Colon (tissue), 2 donors: Measurements from ENCODE around the gene MPV17L.
"Not testable (repeated sequence)": the region's sequence is repeated elsewhere in the genome, so short reads cannot be mapped to it uniquely, and the experiment has no call there.

Source experiments
- FAIRE-seq: peaks from 2 replicates; lab custom pipeline; 2012; peaks lifted over from hg19 to GRCh38; lab: Jason Lieb, UNC
- donor health status: control.
- donor health status: control.

Gene MPV17L

DNA sequence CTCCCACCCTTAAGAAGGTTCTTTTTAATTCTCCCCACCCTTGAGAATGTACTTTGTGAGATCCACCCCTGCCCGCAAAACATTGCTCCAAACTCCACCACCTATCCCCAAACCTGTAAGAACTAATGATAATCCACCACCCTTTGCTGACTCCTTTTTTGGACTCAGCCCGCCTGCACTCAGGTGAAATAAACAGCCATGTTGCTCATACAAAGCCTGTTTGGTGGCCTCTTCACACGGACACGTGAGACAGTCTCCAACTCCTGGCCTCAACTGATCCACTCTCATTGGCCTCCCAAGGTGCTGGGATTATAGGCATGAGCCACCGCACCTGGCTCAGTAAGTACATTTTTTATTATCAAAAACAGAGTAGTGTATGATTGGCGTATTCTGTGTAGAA, 13.9 kb downstream of the MPV17L start:
- not testable (repeated sequence) for FAIRE-seq

DNA sequence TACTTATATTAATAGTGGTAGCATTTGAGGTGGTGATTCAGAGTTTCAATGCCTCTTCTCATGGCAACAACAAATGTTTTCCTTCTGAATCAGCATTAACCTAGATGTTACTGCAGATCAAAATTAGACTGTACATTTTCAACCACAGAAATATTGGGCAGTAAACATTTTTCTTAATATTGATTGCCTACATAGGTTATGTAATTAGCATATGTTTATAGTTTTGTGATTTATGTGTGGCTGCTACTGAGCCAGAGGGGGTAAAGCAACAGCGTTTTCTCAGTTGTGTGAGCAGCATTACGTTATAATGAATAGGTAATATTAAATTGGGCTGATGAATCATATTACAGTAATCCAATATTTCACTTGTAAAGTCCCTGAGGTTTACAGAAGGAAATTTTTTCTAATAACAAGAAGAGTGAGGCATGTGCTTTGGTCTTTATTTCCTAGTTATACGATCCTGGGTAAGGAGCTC, 20.0 kb downstream of the MPV17L start:
- FAIRE-seq, result no peak

DNA sequence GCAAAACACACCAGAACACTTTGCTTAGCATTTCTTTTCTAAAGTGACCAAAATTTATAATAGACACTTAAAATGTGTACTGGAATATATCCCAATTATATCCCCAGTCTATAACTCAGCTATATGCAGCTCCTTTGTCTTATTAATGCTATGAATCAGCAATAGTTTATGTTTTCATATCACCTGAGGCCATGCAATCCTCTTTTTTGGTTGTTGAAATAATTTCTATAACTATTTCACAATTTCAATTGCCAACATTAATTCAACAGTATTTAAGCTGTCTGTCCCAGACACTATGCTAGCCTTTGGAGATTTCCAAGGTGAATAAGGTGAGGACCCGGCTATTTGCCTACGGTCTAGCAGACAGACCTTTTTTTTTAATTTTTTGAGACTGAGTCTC, 21.6 kb downstream of the MPV17L start:
- no peak for FAIRE-seq

- FAIRE-seq, result no peak
Measured at GRCh38 chr16:15418206-15418605, 22.7 kb downstream of the MPV17L start.

DNA sequence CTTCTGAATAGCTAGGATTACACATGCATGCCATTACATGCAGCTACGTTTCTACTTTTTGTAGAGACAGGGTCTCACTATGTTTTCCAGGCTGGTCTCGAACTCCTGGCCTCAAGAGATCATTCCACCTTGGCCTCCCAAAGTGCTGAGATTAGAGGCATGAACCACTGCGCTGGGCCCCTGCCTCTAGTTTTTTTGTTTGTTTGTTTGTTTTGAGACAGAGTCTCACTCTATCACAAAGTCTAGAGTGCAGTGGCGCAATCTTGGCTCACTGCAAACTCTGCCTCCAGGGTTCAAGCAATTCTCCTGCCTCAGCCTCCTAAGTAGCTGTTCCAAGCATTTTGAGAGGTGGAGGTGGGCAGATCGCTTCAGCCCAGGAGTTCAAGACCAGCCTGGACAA, 26.1 kb downstream of the MPV17L start:
- FAIRE-seq, result not testable (repeated sequence)

DNA sequence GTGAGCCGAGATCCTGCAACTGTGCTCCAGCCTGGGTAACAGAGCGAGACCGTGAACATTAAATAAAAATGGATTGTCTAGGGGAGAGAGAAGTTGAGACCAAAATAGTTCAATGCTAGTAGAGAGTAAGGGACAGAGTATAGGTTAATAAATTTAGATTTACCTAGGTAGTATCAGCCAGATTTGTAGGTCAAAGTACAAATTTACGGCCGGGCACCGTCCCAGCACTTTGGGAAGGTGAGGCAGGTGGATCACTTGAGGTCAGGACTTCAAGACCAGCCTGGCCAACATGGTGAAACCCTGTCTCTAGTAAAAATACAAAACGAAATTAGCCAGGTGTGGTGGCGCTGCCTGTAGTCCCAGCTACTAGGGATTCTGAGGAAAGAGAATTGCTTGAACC, 26.7 kb downstream of the MPV17L start:
- no peak for FAIRE-seq

DNA sequence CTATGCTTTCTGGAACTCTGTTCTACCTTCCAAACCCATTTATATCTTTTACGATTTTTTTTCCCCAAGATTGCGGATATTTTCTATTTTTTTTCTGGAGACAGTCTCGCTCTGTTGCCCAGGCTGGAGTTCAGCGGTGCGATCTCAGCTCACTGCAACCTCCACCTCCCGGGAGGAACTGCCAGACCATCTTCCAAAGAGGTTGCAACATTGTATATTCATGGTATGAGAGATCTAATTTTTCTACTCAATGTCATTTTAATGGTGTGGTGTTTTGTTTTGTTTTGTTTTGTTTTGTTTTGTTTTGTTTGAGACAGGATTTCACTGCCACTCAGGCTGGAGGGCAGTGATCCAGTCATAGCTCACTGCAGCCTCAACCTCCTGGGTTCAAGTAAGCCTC, 30.3 kb downstream of the MPV17L start:
- FAIRE-seq, result no peak

- no peak for FAIRE-seq
Measured at GRCh38 chr16:15426796-15427195, 31.2 kb downstream of the MPV17L start.

GRCh38 chr16:15427648-15428239, 32.2 kb downstream of the MPV17L start:
- no peak for FAIRE-seq

GRCh38 chr16:15430884-15431283, 35.3 kb downstream of the MPV17L start:
- FAIRE-seq, result not testable (repeated sequence)

GRCh38 chr16:15434079-15434424, 38.5 kb downstream of the MPV17L start:
- FAIRE-seq, result no peak

DNA sequence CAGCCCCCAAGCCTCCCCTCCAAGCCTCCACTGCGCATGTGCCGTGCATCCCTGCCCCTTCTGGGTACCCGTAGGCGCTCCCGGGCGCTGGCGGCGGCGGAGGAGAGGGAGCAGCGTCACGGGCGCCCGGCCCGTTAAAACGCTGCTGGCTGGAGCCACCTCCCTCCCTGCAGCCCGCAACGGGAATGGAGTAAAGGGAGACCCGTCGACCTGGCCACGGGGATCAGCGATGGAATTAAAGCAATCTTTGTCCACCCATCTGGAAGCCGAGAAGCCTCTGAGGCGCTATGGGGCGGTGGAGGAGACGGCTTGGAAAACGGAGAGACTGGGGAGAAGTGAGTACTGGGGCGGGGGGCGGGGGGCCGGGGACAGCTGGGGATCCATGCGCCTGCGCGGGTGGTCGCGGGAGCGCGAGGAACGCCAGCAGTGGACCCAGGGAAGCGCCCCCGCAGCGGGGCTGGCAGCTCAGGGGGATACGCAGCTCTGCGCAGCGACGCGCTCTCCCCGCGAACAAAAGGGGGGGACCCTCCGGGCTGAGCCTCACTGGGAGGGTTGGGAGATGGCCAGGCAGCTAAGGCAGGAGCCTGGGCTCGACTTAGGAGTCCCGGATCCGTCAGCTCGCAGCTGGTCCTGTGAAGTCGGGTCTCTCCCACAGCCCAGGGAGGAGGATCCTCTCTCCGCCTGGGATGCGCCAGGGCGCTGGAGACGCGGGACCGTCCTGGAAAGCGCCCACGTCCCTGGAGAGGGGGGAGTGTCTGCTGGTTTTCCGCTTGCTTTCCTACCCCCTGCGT, 39.1 kb downstream of the MPV17L start, which contains the start of gene BMERB1:
TSS of gene BMERB1 (plus strand) at position 164 of the 791 bp plus-strand sequence. CDS start at position 230, 66 bp downstream.
- FAIRE-seq, result no peak

DNA sequence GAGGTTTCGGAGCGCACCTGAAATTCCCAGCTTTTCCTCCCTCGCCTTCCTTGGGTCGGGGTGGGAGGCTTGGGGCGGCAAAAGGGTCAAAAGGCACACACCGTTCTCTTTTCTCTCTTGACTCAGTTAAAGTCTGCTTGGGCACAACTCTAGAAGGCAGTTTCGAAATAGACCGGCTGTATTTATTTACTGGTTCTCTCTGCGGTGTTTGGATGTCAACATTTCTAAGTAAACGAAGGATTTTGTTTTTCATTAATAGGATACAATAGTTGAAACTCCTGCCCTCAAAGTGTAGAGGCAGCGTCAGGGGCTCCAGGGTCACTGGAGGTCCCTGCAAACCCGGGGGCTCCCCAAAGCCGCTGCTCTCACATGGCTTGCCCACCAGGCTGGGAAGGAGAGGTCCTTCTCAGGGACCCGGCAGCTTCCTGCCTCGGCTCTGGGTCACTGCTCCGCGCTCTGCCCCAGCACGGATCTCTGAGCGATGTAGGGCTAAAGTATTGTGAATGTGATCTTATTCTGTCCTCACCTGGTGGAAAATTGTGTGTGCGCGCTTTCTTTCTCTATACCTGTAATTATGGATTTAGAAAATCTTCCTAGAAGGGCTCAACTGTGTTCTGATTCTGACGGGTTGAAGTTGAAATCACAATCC, 39.8 kb downstream of the MPV17L start:
- no peak for FAIRE-seq

- no peak for FAIRE-seq
Measured at GRCh38 chr16:15439102-15439501, 43.5 kb downstream of the MPV17L start.

- no peak for FAIRE-seq
Measured at GRCh38 chr16:15439521-15439920, 44.0 kb downstream of the MPV17L start.

GRCh38 chr16:15440852-15441251, 45.3 kb downstream of the MPV17L start:
- no peak for FAIRE-seq

- not testable (repeated sequence) for FAIRE-seq
Measured at GRCh38 chr16:15442140-15442539, 46.6 kb downstream of the MPV17L start.

- FAIRE-seq, result no peak
Measured at GRCh38 chr16:15443753-15444152, 48.2 kb downstream of the MPV17L start.

DNA sequence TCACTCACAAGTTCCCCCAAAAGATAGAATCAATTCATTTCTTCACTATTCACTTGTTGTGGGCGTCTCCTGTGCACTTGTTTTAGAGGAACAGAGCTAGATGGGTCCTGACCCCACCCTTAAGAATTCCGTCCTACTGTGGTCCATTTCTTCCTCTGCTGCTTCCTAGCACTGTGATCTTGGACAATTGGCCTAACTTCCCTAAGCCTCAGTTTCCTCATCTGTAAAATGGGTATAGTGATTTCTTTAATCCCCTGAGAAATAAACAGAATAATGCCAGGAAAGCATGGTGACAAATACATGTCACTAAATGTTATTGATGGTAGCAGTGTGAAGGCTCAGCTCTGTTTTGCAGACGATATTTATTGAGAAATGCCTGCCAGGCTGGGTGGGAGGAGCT, 48.7 kb downstream of the MPV17L start:
- FAIRE-seq, result no peak

- no peak for FAIRE-seq
Measured at GRCh38 chr16:15445450-15445849, 49.9 kb downstream of the MPV17L start.

DNA sequence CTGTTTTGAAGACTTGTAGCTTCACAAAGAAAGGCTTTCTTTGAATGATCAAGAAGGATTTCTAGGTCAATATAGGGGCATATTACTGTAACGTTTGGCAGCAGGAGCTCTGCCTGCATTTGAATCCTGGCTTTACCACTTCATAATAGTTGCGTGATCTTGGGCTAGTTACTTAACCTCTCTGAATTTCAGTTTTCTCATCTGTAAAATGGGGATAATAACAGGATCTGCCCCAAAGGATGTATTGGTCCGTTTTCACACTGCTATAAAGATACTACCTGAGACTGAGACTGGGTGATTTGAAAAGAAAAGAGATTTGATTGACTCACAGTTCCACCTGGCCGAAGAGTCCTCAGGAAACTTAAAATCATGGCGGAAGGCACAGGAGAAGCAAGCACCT, 51.3 kb downstream of the MPV17L start:
- no peak for FAIRE-seq

DNA sequence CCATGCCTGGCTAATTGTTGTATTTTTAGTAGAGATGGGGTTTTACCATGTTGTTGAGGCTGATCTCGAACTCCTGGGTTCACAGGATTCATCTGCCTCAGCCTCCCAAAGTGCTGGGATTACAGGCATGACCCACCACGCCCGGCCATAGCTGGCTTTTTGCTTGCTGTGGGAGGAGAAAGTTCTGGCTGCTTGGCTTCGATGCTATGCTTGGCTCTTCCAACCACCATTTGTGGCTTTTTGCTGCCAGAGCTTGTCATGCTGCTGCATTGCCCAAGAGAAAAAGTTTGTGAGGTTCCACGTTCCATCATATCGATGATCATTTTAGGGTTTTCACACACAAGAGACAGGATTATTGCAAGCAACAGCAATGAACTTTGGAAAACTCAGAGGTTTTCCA, 55.1 kb downstream of the MPV17L start:
- no peak for FAIRE-seq

DNA sequence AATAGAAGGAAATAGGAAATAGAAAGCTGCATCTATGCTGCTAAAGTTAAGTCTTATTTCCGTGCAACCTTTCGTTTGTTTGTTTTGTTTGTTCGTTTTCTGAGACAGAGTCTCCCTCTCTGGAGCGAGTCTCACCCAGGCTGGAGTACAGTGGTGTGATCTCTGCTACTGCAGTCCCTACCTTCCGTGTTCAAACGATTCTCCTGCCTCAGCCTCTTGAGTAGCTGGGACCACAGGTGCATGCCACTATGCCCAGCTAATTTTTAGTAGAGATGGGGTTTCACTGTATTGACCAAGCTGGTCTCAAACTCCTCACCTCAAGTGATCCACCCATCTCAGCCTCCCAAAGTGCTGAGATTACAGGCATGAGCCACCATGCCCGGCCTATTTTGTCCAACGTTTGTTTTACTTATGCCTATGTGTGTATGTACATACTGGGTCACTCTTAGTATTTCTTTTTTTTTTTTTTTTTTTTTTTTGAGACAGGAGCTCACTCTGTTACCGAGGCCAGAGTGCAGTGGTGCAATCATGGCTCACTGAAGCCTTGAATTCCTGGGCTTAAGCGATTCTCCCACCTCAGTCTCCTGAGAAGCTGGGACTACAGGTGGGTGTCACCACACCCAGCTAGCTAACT, 55.7 kb downstream of the MPV17L start:
- FAIRE-seq, result no peak
